GM10248 (cell line): ENCODE measurements around the gene ODC1.
"Not testable (repeated sequence)": the region's sequence is repeated elsewhere in the genome, so short reads cannot be mapped to it uniquely, and the experiment has no call there.

ENCODE experiments used
- CTCF ChIA-PET: fragments of 300-600 bp; sonication (Branson Sonifier 250); formaldehyde crosslinking; extraction: SDS; loops from one replicate; lab custom pipeline; 2021; ENCODE audit warnings: antibody characterized with exemption; lab: Yijun Ruan, JAX
- POLR2A ChIA-PET: fragments of 350-650 bp; sonication (Branson Sonifier 250); formaldehyde crosslinking; extraction: SDS; loops from one replicate; lab custom pipeline; 2020; ENCODE audit warnings: antibody characterized with exemption; lab: Yijun Ruan, JAX
- DNase-seq: peaks from one replicate; pipeline ENCODE4 v3.0.0; 2012; ENCODE audit errors: extremely low spot score
- CTCF ChIP-seq: IDR thresholded peaks from 2 replicates; pipeline ENCODE4 v1.5.1; 2012; ENCODE audit warnings: mild to moderate bottlenecking, low read depth; ENCODE audit errors: extremely low read depth, missing control alignments, control extremely low read depth

Gene ODC1

GRCh38 chr2:10449486-10449831 lies 1.3 kb upstream of the ODC1 start:
- ChIA-PET POLR2A (no interaction called here), CTCF (interaction anchor here (0.8 to 9.8 kb wide), 7 partner anchors 11 to 465 kb away, joined by 3 to 127 read pairs (median 3); no protein-coding TSS in a partner anchor)
- no peak for TF ChIP-seq CTCF
- no peak for DNase-seq

- CTCF ChIA-PET, result interaction anchor here (0.8 to 9.8 kb wide), 9 partner anchors 11 to 635 kb away, joined by 3 to 127 read pairs (median 3); no protein-coding TSS in a partner anchor
- DNase-seq, result peak; percentile 98
- TF ChIP-seq CTCF, result peak; percentile 42
- POLR2A ChIA-PET, result interaction anchor here (0.6 to 2.1 kb wide), 10 partner anchors 10 to 1766 kb away, joined by 3 to 22 read pairs (median 4); partner anchors contain the start of gene ADAM17
Measured at GRCh38 chr2:10448576-10449485, 704 bp upstream of the ODC1 start.

DNA sequence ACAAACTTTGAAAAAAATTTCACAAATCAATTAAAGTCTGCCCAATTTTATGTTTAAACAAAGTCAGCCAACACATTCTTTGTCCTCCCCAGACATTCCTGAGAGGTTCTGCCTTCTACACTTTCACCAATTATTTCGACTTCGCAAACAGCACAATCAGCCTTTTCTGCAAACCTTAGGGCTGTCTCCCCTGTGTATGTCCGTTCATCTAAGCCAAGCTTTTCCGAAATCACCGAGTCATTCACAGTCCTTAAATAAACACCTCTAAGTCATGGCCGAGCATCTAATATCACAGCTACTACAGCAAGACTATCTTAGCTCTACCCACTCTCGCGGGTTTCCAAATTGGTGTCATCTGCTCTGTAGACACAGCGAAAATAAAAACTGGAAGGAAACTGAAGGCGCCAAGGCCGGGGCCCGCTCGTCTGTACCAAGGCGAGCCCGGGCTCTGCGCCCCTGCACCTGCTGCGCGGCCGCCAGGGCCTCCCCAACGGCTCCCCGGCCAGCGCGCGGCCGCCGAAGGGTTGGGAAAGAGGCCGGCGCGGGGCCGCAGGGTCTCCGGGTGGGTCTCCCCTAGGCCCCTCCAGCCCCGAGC lies 730 bp downstream of the ODC1 start:
- CTCF ChIA-PET, result interaction anchor here (1.3 to 9.8 kb wide), 8 partner anchors 15 to 374 kb away, joined by 3 to 127 read pairs (median 8); no protein-coding TSS in a partner anchor

DNA sequence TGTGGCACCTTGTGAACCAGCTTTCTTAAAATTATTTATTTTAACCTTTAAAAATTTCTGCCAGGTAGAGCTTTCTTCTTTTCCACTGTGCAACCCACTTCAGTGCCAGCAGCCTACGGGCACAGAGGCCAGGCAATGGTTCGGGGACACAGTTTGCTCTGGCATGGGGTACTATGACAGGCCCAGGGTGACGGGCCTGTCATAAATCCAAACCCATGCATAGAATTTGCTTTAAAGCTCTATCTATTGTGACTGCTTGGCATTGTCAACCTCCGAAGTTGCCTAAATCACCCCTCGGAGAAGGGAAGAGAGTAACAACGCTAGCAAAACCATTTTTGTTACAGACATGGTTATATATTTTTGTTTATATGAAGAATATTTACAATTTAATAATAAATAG lies 1.5 kb downstream of the ODC1 start:
- no peak for TF ChIP-seq CTCF
- DNase-seq, result no peak
- ChIA-PET CTCF (interaction anchor here (1.2 to 9.8 kb wide), 9 partner anchors 14 to 374 kb away, joined by 3 to 127 read pairs (median 4); no protein-coding TSS in a partner anchor), POLR2A (interaction anchor here (0.7 kb wide), 1 partner anchor 756 kb away, joined by 6 read pairs; no protein-coding TSS in a partner anchor)

More for the DNA sequence above, 730 bp downstream of the ODC1 start:
- no peak for DNase-seq
- TF ChIP-seq CTCF, result no peak
- POLR2A ChIA-PET, result interaction anchor here (0.5 to 2.1 kb wide), 4 partner anchors 9 to 323 kb away, joined by 3 to 22 read pairs (median 6); no protein-coding TSS in a partner anchor

DNA sequence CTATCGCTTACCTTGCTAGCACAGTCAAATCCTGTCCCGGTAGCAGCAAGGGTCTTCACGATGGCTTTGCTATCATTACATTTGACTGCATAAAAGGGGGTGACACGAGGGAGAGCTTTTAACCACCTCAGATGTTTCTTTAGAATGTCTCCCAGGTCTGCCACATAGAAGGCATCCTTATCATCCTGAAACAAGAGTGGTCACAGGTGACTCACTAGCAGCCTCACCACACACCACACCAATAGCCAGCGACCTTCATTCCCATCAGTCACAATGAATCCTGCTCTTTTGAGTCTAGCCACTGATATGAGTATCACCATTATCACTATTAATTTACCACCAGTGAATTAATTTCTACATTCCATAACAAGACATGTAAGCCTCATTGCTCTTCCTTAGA lies 3.7 kb downstream of the ODC1 start:
- no peak for TF ChIP-seq CTCF
- ChIA-PET POLR2A (interaction anchor here (2.2 kb wide), 1 partner anchor 9 kb away, joined by 6 read pairs; no protein-coding TSS in a partner anchor), CTCF (interaction anchor here (1.0 to 9.8 kb wide), 4 partner anchors 12 to 371 kb away, joined by 7 to 127 read pairs (median 34); no protein-coding TSS in a partner anchor)
- no peak for DNase-seq

- POLR2A ChIA-PET, result not testable (repeated sequence)
- CTCF ChIA-PET, result interaction anchor here (0.6 to 9.8 kb wide), 5 partner anchors 10 to 370 kb away, joined by 3 to 127 read pairs (median 28); no protein-coding TSS in a partner anchor
Measured at GRCh38 chr2:10442469-10443126, 5.5 kb downstream of the ODC1 start.

More at GRCh38 chr2:10442469-10443126, 5.5 kb downstream of the ODC1 start:
- not testable (repeated sequence) for DNase-seq
